ENCODE measurements around the gene PKP4.
"Not testable (repeated sequence)": the region's sequence is repeated elsewhere in the genome, so short reads cannot be mapped to it uniquely, and the experiment has no call there.

PKP4 gene

DNA sequence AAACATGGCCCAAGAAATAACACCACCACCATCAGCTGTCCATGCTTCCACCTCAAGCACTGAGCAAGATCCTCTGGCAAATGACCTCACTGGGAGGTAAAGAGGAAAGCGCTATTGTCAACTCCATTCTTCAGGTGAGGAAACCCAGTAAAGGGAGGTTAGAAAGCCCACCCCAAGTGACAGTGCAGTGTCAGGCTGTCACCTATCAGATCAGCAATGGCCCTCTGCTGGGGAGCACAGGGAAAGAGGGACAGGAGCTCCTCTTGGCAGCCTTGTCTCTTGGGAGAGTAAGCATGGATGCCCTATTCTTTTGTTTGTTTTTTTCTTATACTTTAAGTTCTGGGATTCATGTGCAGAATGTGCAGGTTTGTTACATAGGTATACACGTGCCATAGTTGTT, 234.1 kb downstream of the PKP4 start:
- no peak for DNase-seq

DNA sequence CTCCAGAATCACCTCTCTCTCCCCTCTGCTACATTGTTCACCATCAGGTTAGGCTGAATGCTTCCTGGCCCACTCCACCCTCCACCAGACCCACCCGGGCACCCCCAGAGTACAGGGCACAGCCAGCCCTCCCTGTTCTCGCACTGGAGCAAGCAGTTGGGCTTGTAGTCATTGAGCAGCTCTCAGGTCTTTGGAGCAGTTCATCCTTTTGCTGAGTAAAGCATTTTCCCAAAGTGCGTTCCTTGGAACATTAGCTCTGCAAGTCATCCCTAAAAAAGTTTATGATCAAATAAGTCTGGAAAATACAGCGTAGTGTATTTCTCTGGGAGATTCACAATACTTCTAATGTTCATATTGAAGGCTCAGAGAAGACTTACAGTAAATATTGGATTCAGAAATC, 234.9 kb downstream of the PKP4 start:
- DNase-seq = no peak

DNA sequence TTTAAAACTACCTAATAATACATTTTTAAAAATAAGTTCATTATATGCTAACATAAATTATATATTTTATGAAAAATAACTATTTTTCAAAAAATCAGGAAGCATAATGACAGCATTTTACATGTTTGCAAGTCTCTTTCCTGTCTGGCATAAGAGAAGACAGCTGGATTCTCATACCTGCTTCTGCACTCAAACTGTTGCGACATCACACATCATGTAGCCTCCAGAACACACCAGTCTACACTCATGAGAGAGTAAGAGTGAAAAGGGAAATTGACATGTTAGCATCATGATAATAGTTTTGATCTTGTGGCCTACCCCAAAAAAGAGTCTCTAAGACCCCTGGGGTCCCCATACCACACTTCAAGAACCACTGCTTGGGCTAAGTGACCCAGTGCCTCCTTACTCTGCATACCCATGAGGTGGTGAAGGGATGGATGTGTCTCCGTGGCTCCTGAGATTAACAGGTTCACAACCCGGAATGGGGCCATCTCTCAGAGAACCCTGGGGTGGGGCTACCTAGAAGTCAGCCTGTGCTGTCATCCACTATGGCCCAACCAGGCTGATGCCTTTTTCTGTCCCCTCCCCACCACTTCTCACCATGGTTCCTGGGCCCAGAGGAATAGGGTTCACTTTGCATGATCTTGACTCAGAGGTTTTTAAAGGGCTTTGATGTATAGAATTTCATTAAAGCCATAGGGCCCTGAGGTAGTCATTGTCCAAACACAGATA, 235.8 kb downstream of the PKP4 start:
- no peak for DNase-seq

DNA sequence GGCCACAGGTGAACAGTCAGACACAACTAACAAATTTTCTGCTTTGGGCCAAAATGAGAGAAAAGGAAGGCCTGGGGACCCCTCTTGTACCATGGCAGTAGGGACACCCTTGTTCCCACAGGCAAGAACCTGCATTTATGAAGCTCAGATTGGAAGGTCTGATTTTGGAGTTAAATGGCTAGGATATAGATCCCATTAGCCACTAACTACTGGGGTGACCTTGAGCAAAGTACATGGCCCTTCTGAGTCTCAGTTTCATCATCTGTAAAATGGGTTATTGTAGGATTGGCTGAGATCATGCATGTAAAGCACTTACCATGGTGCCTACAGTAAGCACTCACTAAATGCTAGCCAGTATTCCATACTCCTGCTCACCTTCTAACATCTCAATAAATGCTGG, 236.7 kb downstream of the PKP4 start:
- no peak for DNase-seq

DNA sequence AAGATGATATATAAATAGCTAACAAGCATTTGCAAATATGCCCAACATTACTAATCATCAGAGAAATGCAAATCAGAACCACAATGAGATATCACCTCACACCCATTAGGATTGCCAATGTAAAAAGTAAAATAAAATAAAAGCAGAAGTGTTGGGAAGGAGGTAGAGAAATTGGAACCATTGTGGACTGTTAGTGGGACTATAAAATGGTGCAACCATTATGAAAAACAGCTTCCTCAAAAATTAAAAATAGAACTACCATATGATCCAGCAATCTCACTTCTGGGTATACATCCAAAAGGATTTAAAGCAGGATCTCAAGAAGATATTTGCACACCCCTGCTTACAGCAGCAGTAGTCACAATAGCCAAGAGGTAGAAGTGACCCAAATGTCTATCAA, 238.6 kb downstream of the PKP4 start:
- no peak for DNase-seq

DNA sequence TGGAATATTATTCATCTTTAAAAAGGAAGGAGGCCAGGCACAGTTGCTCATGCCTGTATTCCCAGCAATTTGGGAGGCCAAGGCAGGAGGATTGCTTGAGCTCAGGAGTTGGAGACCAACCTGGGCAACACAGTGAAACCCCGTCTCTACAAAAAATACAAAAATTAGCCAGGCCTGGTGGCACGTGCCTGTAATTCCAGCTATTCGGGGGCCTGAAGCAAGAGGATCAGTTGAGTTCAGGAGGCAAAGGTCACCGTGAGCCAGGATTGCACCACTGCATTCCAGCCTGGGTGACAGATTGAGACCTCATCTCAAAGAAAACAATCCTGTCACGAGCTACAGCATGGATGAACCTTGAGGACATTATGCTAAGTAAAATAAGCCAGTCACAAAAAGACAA, 239.0 kb downstream of the PKP4 start:
- DNase-seq = not testable (repeated sequence)

DNA sequence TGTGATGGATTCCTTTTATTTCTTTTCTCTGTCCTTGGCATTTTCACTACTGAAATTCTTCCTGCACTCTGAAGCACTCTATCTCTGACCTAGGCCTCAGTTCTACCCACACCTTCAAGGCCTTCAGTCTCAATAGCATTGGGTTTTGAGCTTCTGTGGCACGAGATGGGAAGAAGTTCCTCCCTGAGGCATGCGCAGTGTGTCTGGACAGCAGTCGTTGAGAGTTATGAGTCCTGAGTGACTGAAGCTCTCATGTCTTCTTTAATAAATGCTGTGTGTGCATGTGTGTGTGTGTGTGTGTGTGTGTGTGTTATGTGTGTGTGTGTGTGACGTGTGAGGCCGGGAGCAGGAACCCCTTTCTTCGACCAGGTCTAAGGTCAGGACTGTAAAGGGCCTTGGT, 242.6 kb downstream of the PKP4 start:
- no peak for DNase-seq

DNA sequence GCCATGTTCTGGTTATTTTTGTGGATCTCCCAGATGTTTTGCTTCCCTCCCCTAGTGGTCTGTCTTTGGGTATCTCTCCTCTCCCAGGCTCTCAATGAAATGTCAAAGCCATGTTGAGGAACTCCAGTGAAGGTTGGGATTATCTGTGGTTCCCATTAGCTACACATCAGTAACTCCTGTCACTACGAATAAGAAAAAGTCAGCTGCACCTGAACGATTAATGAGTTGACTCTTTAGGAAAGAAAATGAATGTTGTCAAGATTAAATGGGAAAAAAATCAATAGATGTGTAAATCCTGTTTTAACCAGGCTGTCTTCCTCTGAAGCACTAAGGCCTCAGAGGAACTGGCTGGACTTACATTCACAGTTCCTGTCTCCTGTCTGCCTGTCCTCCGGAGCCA, 244.3 kb downstream of the PKP4 start:
- no peak for DNase-seq

DNA sequence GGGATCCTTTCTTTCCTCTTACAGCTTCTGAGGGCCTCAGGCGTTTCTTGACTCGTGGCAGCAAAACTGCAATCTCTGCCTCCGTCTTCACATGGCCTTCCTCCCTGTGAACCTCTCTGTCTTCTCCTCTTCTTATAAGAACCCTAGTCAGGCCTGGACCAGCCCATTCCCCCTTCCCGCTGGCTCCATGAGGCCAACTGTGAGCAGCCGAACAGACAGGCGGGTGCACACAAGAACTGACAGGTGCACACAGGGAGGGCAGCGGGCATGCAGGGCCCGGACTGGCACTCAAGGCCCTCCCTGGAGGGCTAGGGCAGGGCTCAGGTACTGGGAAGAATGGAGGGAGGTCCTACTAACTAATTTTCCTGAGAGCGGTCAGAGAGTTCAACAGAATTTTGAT, 246.0 kb downstream of the PKP4 start:
- no peak for DNase-seq

DNA sequence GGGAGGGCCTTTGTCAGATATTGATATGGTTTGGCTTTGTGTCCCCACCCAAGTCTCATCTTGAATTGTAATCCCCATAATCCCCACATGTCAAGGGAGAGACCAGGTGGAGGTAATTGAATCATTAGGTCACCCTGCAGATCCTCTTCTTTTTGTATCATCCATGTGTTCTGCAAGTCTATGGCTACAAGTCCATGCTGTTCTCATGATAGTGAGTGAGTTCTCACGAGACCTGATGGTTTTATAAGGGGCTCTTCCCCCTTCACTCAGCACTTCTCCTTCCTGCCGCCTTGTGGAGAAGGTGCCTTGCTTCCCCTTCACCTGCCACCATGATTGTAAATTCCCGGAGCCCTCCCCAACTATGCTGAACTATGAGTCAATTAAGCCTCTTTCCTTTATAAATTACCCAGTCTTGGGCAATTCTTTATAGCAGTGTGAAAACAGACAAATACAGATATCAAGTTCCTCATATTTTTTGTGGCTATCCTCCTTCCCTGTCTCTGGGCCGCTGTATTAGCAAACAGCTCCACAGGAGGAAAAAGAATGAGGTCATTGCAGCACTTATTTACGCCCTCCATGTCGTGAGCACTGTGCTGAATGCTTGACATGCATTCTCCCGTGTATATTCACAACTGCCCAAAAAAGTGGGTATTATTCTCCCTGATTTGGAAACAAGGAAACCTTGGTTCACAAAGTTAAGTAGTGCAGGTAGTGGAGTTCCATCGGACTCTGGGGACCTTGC, 248.1 kb downstream of the PKP4 start:
- not testable (repeated sequence) for DNase-seq

DNA sequence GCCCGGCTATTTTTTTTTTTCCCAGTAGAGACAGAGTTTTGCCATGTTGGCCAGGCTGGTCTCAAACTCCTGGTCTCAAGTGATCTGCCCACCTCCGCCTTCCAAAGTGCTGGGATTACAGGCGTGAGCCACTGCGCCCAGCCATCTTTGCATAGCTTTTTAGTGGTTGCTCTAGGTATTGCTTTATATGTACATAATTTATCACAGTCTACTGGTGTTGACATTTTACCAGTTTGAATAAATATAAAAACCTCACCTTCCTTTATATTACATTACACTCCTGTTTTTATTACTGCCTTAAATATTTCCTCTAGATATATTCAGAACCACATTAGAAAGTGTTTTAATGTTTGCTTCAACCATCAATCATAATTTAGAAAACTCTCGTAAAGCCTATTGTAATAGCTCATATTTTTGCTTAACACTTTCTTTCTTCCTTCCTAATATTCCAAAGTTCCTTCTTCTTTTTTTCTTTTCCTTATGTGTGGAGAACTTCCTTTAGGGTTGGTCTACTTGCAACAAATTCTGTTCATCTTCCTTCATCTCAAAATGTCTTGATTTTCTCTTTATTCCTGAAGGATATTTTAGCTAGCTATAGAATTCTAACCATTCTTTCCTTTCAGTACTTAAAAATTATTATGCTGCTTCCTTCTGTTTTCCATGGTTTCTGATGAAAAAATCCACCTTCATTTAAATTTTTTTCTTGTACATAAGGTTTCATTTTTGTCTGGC, 256.2 kb downstream of the PKP4 start:
- no peak for DNase-seq

DNA sequence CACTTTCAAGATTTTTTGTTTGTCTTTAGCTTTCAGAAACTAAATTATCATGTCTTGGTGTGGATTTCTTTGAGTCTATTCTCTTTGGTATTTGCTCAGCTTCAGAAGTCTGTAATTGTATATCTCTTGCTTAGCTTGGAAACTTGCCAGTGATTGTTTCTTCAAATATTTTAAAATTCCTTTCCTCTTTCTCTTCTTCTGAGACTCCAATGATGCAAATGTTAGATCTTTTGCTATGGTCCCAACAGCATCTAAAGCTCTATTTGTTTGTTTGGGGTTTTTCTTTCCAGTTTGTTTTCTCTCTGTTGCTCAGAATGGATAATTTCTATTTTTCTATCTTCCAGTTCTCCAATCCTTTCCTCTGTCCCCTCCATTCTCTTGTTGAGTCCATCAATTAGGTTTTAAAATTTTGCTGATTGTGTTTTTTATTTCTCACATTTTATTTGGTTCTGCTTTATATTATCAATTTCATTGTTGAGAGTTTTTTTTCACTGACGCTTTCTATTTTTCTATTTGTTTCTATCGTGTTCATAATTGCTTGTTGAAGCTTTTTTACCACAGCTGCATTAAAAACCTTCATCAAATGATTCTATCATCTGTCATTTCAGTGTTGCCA, 256.9 kb downstream of the PKP4 start:
- no peak for DNase-seq

DNA sequence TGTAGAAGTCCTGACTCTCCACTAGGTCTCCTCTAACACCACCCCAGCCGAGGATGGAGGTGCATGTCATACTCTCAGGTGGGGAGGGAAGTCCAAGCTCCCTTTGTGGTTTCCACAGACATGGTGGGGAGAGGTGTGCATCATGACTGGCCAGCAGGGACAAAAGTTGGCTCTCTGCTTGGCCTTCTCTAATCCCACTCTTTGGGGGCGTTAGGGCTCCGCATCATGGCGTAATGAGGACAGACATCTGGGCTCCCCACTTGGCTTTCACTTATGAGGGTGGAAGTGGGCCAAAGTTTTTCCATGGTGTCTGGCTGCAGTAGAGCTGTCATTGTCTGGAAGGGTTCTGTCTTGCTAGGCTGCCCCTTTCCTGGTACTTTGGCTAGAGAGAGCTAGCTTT, 257.7 kb downstream of the PKP4 start:
- DNase-seq = no peak

DNA sequence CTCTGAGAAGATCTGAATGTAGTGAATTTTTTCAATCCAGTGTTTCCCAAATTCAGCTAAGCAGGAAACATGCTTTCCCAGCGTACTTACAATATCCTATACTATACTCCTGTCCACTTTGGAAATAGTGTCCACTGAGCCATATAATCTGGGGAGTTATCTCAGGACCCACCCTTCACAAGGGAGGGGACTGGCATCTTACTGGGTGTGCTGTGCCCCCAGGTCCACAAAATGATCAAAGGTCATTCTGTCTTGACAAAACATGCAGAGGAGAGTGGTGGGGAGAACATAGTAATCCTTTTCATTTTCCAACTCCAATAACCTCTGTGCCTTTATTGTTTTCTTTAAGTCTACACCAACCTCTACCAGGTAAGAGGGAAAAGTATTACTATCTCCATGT, 258.6 kb downstream of the PKP4 start:
- DNase-seq = no peak

DNA sequence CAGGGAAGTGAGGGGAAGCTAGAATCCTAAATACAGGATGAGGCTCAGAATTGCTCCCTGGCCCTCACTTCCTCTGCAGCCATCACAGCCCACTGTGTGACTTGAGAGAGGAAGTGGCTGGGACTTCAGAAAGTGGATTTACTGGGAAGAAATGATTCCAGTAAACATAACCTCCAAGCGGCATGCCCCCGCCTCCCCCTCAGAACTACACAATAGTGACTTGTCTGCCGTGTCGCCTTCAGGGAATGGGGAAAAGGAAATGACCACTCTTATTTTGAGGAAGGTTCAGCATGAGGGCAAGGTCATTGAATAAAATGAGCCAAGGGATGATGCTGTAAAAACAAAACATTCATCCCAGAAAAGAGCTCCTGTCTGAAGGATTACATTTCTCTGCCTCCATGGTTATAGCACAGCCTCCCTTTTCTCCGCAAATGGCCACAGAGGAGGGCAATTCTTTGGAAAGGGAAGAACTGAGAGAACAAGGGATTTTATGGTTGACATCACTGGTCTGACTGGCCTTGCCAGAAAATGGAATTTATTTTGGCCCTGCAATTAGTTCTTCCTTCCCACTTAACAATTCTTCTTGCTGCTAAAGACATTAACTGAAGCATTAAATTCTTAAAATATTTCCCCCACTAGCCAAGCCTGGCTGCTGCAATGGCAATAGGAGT, 259.5 kb downstream of the PKP4 start:
- no peak for DNase-seq

DNA sequence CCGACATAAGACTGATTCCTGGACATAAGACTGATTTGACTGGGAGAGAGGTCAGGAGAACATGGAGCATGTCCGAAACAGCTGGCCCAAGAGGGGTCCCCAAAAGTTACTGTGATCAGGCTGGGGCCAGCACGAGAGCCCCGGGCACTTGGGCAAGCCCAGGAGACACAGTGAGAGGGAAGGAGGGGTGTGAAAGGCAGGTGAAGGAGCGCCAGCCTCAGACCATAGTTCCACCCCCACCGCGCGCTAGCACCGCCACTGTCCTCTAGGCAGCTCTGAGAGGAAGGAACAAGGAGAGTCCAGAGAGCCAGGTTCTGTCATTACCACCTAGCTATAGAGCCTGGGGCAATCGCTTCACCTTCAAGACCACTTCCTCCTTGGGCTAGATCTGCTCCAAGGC, 260.2 kb downstream of the PKP4 start:
- no peak for DNase-seq

DNA sequence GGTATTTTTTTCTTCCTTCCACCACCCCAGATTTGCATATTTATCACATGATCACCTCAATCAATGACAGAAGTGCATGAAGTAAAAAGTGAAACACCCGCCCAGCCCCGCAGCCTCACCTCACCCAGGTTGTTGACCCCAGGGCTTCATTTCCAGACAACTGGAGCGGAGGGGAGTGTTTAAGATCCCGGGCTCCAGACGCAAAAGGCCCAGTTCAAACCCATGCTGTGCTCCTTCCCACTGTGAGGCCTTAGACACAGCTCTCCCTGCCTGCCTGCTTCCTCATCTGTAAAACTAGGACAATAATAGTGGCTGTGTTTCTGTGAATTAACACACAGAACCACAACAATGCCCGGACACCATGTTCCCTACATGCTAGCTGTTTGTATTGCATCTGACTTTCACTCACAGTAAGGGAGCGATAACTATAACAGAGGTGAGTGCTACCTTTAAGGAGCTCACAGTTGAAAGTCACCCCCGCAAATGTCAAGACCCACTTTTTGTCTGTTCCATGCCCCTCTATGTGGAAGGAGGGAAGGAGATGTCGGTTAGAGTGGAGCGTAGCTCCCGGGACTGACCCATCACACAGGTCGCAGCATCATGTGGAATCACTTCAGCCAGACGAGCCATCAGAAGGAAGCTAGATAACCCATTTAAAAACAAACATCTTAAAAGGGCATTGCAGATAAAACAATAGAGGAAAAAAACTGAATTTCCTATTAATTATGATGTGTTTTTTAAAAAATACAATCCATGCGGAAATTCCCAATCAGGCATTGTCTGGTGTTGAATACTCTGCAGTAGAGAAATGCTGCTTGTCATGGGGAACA, 260.8 kb downstream of the PKP4 start:
- no peak for DNase-seq

DNA sequence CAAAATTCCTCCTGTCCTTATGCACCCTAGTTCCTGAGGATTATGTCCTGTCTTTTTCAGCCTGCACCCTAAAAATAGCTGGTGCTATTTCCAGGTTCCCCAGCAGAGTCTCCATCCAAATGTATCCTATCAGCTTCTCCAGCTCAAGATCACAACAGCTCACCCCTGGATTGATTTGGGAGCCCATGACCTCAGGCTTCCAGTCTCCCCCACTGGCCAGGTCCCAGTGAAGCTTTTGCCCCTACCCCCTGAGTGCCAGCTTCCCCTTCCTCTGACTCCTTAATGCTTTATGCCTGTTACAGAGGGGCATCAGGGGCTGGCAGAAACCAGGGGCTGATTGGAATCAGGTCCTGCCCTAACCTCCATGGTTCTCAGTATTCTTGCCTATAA, 261.4 kb downstream of the PKP4 start:
- DNase-seq = no peak

DNA sequence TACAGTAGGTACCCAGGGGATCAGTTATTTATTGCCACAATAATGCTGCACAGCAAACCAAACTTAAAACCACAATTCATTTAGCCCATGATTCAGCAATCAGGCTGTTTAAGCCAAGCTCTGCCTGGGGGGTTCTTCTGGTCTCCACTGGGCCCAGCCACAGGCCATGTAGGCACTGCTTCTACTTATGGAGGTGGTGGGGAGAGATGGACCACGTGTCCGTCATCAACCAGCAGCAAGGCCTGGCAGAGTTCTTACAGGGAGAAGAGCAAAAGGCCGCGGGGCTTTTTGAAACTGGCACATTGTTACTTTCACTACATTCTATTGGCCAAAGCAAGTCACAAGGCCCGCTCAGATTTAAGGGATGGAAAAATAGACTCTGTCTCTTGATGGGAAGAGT, 262.1 kb downstream of the PKP4 start:
- DNase-seq = no peak

DNA sequence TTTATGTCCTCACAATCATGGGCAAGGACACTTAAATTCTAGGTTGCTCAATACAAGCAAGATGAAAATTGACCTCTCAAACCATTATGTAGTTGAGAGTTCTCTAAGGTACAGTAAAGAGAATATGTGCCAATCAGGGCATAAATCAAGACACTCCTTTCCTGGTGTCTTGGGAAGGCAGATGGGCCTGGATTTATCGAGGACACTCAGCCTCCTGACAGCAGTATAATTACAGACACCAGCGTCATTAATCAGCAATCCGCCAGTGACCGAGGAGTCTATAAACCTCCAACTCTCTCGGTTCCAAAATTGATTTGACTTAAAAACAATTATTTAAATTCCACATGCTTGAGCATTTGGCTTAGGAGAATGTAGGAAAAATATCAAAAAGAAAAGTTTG, 262.7 kb downstream of the PKP4 start:
- DNase-seq = no peak

DNA sequence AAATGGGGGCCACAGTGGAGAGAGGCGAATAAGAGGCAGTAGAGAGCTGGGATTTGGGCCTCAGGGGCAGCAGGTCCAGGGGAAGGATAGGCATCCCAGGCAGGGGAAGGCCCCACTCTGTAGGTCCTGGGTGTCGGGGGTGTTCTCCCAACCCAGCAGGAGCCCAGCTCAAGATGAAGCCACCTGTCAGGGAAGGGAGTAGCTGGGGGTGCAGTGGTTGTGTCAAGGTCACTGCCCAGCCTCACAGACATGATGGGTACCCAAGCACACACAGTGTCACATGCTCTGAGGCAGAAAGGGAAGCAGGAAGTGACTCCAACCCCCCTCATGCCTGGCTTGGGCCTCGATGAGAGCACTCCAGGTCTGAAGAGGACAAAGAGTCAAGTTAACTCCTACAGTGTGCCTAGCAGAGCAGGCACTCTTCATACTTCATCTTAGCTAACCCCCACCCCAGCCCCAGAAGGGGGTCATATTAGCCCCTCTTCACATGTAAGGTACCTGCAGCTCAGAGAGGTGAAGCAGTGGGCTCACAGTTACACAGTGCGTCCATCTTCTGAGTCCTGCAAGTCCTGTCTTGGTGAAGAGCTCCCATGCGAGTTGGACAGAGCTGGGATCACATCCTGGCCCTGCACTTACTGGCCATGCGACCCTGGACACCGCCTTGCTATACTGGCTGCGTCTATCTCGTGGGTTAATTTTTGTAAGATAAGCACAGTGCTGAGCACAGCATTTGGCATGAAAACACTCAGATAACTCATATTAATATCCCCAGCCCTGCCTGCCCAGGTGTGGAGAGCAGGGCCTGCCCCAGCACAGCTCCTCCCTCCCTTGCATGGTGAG, 265.7 kb downstream of the PKP4 start:
- DNase-seq = no peak

Data from NCI-H748 treated with DMSO at 0.1 percent for 48 hours (cell line).